KOPT-K1 (cell line): ENCODE measurements around the gene RB1.
"Not testable (repeated sequence)": the region's sequence is repeated elsewhere in the genome, so short reads cannot be mapped to it uniquely, and the experiment has no call there.

Source experiments
- H3K27ac ChIP-seq: fragments of 200-600 bp; sonication (generic); 2 replicates; pipeline ENCODE4 v1.5.1; 2016; ENCODE audit warnings: antibody characterized with exemption, mild to moderate bottlenecking, low read depth, low read length; ENCODE audit not compliant: poor library complexity, severe bottlenecking
- H3K36me3 ChIP-seq: fragments of 200-600 bp; sonication (generic); 2 replicates; pipeline ENCODE4 v1.5.1; 2017; ENCODE audit warnings: antibody characterized with exemption, mild to moderate bottlenecking, low read length, moderate library complexity; ENCODE audit not compliant: insufficient read depth
- H3K9me3 ChIP-seq: fragments of 200-600 bp; sonication (generic); 2 replicates; pipeline ENCODE4 v1.5.1; 2017; ENCODE audit warnings: antibody characterized with exemption, low read length, mild to moderate bottlenecking; ENCODE audit not compliant: insufficient read depth, poor library complexity, severe bottlenecking

Gene RB1

DNA sequence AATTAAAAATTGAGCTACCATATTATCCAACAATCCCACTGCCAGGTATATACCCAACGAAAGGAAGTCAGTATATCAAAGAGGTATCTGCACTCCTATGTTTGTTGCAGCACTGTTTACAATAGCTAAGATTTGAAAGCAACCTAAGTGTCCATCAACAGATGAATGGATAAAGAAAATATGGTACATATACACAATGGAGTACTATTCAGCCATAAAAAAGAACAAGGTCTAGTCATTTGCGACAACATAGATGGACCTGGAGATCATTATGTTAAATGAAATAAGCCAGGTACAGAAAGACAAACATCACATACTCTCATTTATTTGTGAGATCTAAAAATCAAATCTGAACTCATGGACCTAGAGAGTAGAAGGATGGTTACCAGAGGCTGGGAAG, 52.0 kb downstream of the RB1 start:
- peaks cover 90% of the 10 kb centered on the region for H3K36me3 ChIP-seq
- H3K9me3 ChIP-seq = peaks cover 47% of the 10 kb centered on the region
- not testable (repeated sequence) for H3K27ac ChIP-seq

DNA sequence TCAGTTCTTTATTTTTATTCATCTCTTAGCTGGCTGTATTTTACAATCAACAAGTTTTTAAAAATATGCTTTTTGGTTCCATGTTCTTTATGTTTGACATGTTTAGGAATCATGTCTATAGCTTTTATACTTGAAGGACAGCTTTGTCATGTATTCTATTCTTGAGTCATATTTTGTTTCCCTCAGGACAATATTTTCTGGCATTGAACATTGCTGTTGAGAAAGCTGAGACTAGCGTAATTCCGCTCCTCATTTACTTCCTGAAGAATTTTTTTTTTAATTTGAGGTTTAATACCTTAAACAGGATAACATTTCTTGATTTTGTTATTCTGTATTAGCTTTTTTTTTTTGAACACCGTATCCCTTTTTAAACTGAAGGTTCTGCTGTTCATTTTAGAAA, 53.2 kb downstream of the RB1 start:
- peaks cover 90% of the 10 kb centered on the region for H3K36me3 ChIP-seq
- peaks cover 34% of the 10 kb centered on the region for H3K9me3 ChIP-seq
- no peak overlapping the region for H3K27ac ChIP-seq

DNA sequence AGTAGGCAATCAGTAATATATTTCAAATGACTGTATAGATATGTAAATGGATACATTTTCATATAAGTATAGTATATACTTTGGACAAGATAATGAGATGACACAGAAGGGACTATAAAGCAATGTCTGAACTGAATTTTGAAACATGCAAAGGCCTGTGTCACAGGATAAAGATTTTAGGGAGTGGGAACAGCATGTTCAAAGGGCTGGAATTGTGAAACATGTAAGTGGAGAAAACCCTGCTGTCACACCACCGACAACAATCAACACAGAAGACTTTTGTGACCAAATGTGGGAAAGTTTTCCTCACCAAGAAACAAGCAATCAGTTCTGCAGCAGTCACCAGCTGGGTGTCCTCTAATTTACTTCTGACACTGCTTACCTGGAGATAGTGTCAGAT, 66.4 kb downstream of the RB1 start:
- H3K27ac ChIP-seq = no peak overlapping the region
- peaks cover 3% of the 10 kb centered on the region for H3K9me3 ChIP-seq
- peaks cover 98% of the 10 kb centered on the region for H3K36me3 ChIP-seq

DNA sequence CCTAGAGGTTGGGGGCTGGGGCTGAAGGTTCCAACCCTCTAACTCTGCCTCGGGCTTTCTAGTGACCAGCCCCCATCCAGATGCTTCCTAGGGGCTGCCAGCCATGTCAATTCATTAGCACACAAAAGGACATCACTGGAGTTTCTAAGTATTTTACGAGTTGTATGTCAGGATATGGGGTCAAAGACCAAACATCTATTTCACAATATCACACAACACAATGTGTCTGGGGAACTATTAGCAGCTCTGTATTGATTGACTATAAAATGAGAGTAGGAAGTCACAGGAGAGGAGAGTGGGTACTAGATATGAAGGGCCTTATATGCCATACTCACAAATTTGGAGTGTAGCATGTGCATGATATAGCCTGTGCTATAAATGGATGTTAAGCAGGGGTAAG, 67.3 kb downstream of the RB1 start:
- Histone ChIP-seq H3K36me3 (peaks cover 98% of the 10 kb centered on the region), H3K27ac (no peak overlapping the region)

DNA sequence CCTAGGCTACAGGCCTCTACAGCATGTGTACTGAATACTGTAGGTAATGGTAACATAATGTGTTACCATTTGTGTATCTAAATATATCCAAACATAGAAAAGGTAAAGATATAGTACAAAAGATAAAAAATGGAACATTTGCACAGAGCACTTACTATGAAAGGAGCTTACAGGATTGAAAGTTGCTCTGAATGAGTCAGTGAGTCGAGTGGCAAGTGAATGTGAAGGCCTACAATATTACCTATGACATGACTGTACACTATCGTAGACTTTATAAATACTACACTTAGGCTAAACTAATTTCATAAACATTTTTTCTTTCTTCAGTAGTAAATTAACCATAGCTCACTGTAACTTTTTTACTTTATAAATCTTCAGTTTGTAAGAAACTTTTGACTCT, 74.3 kb downstream of the RB1 start:
- Histone ChIP-seq H3K9me3 (peaks cover 3% of the 10 kb centered on the region), H3K27ac (no peak overlapping the region), H3K36me3 (peaks cover 93% of the 10 kb centered on the region)

More for the DNA sequence above, 67.3 kb downstream of the RB1 start:
- peaks cover 3% of the 10 kb centered on the region for H3K9me3 ChIP-seq

DNA sequence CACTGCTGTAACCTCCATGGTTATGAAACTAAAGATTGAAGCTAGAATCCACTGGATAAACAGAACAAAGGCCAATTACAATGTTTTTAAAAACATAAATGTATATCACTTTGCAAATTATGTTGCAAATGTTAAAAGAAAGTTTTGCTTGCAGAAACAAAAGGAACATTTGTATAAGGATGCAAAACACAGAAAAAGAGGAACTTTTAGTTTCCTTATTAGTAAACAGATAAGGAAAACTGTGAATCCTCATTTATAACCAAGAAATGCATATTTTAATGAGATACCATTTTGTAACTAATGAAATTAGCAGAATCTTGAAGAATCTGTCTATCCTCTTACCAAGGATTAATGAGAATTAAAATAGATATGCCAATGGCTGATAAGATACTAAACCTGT, 77.0 kb downstream of the RB1 start:
- Histone ChIP-seq H3K36me3 (peaks cover 93% of the 10 kb centered on the region), H3K27ac (no peak overlapping the region)

DNA sequence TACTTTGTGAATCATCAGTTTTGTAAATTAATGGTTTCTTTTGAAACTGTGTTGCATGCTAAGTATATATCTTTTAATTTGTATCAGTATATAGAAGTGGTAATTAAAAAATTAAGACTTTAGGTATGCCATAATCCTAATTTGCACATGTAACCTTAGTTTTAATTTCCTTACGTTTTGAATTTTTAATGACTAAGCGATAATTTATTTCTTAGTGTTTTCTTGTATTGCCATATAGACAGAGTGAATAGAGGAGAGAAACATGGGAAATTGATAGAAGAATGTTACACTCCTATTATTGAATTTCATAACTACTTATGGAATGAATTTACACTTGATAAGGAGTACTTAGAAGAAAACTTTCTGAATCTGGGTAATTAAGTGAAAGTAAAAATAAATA, 79.8 kb downstream of the RB1 start:
- Histone ChIP-seq H3K27ac (no peak overlapping the region), H3K36me3 (peaks cover 86% of the 10 kb centered on the region), H3K9me3 (no peaks in the 10 kb centered on the region)

More for the DNA sequence above, 77.0 kb downstream of the RB1 start:
- no peaks in the 10 kb centered on the region for H3K9me3 ChIP-seq

DNA sequence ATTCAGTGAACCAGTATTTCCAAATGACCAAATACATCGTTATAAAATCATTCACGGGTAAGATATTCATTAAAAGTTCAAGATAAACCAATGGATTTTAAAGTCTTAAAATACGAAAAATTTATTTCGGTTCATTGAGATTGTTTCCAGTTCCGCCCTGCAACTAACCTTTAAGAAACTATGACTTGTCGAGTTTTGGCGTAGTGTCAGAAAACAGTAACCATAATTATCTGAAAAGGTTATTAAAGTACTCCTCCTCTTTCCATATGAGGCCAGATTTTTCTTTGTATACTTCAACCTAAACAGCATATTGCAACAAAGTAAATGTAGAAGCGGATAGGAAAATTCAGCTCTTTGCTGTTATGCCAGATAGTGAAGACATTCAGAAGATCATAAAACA, 83.3 kb downstream of the RB1 start:
- Histone ChIP-seq H3K27ac (no peak overlapping the region), H3K9me3 (peaks cover 8% of the 10 kb centered on the region), H3K36me3 (peaks cover 84% of the 10 kb centered on the region)

DNA sequence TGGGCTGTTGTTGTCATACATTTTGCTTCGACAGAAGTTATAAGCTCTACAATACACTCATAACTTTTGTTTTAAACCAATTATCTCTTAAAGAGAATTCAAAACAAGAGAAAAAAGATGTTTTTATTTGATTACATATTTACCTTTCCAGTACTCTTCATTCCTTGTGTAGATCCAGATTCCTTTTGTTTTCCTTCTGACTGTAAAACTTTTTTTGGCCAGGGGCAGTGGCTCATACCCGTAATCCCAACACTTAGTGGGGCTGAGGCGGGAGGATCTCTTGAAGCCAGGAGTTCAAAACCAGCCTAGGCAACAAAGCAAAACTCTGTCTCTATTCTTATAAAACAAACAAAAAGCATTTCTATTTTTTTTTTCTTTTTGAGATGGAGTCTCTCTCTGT, 87.7 kb downstream of the RB1 start:
- Histone ChIP-seq H3K27ac (no peak overlapping the region), H3K9me3 (peaks cover 48% of the 10 kb centered on the region), H3K36me3 (peaks cover 91% of the 10 kb centered on the region)

DNA sequence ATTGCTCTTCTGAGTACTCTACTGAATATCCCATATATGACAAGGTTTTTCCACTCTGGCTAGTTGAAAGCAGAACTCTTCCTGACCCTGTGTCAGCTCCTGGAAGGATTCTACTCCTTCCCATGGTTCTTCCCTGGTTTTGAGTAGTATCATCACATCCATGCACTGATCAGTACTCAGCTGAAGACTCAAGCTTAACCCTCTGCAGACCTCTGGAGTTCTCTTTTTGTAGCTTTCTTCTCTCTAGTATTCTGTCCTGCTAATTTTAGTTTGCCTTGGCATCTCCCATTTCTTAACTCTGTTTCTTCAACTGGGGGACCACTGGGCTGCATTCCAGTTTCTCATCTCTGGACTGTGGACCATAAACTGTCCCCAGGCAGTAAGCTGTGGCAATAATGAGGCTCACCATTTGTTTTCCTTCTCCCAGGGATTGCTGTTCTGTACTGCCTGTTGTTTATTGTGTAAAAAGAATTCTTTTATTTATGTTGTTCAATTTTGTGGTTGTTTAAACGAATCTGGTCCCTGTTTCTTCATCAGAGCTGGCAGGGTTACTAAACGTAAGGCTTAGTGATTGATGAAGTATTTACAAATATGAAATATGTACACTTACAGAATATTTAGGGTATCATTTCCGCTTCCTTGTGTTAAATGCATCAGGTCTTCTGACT, 89.6 kb downstream of the RB1 start:
- Histone ChIP-seq H3K9me3 (peaks cover 48% of the 10 kb centered on the region), H3K27ac (no peak overlapping the region), H3K36me3 (peaks cover 79% of the 10 kb centered on the region)

DNA sequence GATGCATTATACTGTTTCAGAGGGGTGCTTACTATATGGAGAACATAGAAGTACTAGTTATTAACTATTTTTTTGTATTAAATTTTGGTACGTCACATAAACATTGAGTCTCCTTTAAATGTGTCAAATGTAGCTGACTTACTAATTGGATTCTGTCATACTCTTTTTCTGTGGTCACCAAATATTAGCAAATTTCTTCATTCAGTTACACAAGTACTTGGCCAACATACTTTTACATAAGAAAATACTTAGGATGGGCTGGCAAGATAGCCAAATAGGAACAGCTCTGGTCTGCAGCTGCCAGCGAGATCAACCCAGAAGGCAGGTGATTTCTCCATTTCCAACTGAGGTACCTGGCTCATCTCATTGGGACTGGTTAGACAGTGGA, 90.1 kb downstream of the RB1 start:
- peaks cover 73% of the 10 kb centered on the region for H3K36me3 ChIP-seq
- no peak overlapping the region for H3K27ac ChIP-seq
- peaks cover 48% of the 10 kb centered on the region for H3K9me3 ChIP-seq

DNA sequence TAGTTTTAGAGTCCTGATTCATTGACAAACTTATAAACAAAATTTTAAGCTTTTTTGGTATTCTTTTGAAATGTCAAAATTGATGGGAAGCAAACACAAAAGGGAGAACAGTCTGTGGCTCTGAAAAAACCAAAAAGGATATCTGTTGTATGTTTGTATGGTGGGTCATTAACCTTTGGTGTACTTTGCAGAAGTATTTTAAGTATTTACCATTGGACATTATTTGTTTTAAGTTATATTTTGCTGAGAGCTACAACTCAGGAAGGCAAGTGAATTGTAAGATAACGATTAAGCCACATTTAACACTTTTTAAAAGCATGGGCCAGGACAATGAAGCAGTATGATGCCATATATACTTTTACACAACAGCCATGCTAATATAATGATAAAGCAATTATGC, 94.2 kb downstream of the RB1 start:
- peaks cover 46% of the 10 kb centered on the region for H3K36me3 ChIP-seq
- H3K9me3 ChIP-seq = peaks cover 35% of the 10 kb centered on the region
- peak overlapping the region; percentile 91 for H3K27ac ChIP-seq

DNA sequence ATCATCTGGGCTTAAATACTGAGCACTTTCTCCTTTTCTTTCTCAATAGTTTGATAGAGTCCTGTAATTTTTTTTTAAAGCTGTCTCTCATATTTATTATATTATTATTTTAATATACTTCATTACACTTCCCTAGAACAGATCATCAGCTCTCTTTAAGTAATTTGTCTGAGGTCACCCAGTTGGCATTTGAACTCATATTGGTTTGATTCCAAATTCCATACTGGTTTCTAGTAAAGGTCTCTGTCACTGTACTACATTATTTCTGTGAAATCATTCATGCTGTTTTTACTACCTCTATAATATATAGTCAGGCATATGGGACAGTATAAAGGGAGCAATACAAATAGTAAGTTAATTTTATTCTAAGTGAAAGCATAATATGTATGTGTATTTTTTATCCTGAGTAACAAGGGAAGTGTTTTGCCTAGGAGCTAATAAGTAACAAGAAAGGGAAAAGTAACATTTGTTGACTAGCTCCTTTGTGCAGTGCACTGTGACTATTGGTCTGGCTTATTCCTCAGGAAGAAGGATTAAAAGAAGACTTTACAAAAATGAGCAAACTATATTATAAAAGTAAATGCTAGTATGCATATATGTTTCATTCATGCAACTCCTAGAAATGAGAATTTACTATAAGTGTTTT, 95.0 kb downstream of the RB1 start:
- peak overlapping the region; percentile 91 for H3K27ac ChIP-seq

DNA sequence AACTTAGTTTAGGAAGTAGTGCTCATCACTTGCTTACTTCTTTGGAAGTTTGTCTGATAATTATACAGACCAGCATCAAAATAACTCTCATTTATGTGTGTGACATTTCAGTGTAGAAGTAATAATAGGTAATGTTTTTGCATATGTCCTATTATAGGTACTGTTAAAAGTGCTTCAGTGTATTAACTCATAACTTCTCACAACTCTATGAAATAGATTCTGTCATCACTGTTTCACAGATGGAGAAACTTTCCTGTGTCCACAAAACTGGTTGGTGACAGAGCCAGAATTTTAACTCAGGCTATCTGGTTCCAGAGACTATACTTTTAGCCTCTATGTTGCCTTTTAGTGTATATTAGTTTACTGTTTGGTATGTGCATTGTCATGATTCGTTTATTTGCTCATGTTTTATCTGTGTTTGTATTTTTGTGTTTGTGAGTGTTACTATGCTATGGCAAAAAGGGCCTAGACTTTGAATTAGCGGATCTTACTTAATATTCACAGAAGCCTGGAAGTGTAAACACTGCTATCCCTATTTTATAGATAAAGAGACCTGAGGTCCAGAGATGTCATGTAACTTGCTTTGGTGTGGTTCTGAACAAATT, 96.6 kb downstream of the RB1 start:
- Histone ChIP-seq H3K9me3 (peaks cover 11% of the 10 kb centered on the region), H3K36me3 (peaks cover 43% of the 10 kb centered on the region), H3K27ac (peak overlapping the region; percentile 91)

More for the DNA sequence above, 95.0 kb downstream of the RB1 start:
- Histone ChIP-seq H3K9me3 (peaks cover 27% of the 10 kb centered on the region), H3K36me3 (peaks cover 43% of the 10 kb centered on the region)

DNA sequence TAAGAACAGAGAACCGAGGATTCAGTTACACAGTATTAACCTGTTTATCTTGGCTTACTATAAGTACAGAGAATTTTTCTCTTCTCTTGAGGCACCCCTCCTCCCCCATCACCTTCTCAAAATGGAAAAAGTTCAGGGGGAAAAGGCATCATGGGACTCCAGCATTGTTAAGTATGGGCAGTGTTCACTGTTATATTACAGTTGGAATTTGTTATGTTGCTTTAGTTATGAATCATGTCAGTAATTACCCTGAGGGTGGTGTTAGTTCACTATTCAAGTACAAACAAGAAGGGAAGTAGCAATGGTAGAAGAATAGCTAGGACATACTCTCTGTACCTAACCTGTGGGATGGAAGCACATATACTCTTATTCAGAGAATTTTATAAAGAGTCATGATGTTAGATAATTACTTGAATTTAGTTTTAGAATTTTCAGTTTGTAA, 97.3 kb downstream of the RB1 start:
- Histone ChIP-seq H3K36me3 (peaks cover 43% of the 10 kb centered on the region), H3K9me3 (peaks cover 4% of the 10 kb centered on the region), H3K27ac (peak overlapping the region; percentile 91)
